ENCODE data around the gene DCAF8L2.

DNA sequence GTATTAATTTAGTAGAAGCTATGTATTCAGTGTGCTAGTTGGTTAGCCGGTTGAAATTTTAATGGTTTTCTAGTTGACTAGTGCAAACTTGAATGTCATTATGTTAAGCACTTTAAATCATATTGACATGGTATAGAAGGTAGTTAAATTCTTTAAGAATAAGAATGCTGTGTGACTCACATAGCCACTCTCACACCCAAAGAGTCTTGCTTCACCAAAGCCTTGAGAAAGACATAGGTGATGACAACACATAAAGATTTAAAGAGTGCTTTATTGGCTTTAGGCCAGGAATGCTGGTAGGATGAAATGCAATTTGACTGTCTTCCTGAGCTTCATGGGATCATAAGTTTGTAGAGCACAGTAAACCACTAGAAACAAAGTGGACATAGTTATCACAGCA is 85.3 kb downstream of the DCAF8L2 start:
- TF ChIP-seq, protein P1, sequence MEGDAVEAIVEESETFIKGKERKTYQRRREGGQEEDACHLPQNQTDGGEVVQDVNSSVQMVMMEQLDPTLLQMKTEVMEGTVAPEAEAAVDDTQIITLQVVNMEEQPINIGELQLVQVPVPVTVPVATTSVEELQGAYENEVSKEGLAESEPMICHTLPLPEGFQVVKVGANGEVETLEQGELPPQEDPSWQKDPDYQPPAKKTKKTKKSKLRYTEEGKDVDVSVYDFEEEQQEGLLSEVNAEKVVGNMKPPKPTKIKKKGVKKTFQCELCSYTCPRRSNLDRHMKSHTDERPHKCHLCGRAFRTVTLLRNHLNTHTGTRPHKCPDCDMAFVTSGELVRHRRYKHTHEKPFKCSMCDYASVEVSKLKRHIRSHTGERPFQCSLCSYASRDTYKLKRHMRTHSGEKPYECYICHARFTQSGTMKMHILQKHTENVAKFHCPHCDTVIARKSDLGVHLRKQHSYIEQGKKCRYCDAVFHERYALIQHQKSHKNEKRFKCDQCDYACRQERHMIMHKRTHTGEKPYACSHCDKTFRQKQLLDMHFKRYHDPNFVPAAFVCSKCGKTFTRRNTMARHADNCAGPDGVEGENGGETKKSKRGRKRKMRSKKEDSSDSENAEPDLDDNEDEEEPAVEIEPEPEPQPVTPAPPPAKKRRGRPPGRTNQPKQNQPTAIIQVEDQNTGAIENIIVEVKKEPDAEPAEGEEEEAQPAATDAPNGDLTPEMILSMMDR (IDR thresholded peaks at IDR 0.05; ENCODE audit: insufficient read depth, low read depth, low read length): no peak
- TF ChIP-seq EZH2 (IDR thresholded peaks at IDR 0.05; ENCODE audit: insufficient read depth, low read length): no peak
